ENCODE data around the gene PDK4. TPM values are rescaled to one million over a fixed set of nuclear protein-coding genes. Genes with fewer than 3 reads are reported as not detected.

The PDK4 gene
- total and polyA plus RNA-seq, 2 of the 13 experiments (the other 11 are each of a cell fraction or from before 2014, with no cell fraction given): 0.04 TPM; not detected in 1

DNA sequence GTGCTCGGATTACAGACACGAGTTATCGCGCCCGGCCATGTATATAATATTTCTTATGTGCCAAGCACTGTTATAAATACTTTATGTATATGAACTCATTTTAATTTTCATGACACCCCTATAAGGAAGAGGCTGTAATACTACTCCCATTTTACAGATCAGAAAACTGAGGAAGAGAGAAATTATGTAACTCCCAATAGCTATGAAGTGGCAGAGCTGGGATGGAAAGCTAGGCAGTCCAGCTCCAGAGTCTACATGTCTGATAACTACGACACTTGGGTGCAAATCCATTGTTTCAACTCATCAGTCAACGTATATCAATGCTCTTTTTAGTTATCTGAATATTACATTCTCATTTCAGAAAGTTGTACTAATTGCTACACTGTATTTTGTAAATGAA lies 17.0 kb downstream of the PDK4 start:
- POLR2A ChIA-PET: no interaction called here
- H4K20me1 ChIP-seq (ENCODE audit: insufficient read depth, low read length): no peaks in the 10 kb centered on the region
- CTCF ChIA-PET (ENCODE audit: low intra/inter-chr PET ratio, low total read pairs): no interaction called here
- H3K36me3 ChIP-seq (replicated peaks in 1 of 2; ENCODE audit: control insufficient read depth in 1 of 2, insufficient read depth in 2 of 2, low read length in 2 of 2): no peaks in the 10 kb centered on the region
- H3K4me2 ChIP-seq (ENCODE audit: low read depth, low read length): no peak overlapping the region
- FAIRE-seq: no peak
- peaks cover 0 to 5% of the 10 kb centered on the region in 2 experiments; a peak in 1 of 5 replicates for H3K27me3 ChIP-seq (ENCODE audit: control insufficient read depth in 1 of 2, insufficient read depth in 2 of 2, low read length in 2 of 2)
- H3K27ac ChIP-seq (ENCODE audit: extremely low read length, insufficient read depth, low read length): no peak overlapping the region
- no peak overlapping the region for H2AFZ ChIP-seq (ENCODE audit: low read length)
- TF ChIP-seq TAF15 (IDR thresholded peaks at IDR 0.05; ENCODE audit: low read depth, low read length, poor library complexity, severe bottlenecking): no peak
- peak; percentile 54 for TF ChIP-seq ZNF629 (CRISPR knock-in tag; conservative IDR thresholded peaks at IDR 0.05)
- TF ChIP-seq KAT7 (CRISPR knock-in tag; IDR thresholded peaks at IDR 0.05; ENCODE audit: borderline replicate concordance): no peak
- TF ChIP-seq, protein P1, sequence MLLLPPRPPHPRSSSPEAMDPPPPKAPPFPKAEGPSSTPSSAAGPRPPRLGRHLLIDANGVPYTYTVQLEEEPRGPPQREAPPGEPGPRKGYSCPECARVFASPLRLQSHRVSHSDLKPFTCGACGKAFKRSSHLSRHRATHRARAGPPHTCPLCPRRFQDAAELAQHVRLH (CRISPR knock-in tag; IDR thresholded peaks at IDR 0.05; ENCODE audit: borderline replicate concordance, low read depth): no peak
- TF ChIP-seq, protein P2, sequence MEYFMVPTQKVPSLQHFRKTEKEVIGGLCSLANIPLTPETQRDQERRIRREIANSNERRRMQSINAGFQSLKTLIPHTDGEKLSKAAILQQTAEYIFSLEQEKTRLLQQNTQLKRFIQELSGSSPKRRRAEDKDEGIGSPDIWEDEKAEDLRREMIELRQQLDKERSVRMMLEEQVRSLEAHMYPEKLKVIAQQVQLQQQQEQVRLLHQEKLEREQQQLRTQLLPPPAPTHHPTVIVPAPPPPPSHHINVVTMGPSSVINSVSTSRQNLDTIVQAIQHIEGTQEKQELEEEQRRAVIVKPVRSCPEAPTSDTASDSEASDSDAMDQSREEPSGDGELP (IDR thresholded peaks at IDR 0.05; ENCODE audit: borderline replicate concordance, low read depth): no peak
- TF ChIP-seq, protein P3, sequence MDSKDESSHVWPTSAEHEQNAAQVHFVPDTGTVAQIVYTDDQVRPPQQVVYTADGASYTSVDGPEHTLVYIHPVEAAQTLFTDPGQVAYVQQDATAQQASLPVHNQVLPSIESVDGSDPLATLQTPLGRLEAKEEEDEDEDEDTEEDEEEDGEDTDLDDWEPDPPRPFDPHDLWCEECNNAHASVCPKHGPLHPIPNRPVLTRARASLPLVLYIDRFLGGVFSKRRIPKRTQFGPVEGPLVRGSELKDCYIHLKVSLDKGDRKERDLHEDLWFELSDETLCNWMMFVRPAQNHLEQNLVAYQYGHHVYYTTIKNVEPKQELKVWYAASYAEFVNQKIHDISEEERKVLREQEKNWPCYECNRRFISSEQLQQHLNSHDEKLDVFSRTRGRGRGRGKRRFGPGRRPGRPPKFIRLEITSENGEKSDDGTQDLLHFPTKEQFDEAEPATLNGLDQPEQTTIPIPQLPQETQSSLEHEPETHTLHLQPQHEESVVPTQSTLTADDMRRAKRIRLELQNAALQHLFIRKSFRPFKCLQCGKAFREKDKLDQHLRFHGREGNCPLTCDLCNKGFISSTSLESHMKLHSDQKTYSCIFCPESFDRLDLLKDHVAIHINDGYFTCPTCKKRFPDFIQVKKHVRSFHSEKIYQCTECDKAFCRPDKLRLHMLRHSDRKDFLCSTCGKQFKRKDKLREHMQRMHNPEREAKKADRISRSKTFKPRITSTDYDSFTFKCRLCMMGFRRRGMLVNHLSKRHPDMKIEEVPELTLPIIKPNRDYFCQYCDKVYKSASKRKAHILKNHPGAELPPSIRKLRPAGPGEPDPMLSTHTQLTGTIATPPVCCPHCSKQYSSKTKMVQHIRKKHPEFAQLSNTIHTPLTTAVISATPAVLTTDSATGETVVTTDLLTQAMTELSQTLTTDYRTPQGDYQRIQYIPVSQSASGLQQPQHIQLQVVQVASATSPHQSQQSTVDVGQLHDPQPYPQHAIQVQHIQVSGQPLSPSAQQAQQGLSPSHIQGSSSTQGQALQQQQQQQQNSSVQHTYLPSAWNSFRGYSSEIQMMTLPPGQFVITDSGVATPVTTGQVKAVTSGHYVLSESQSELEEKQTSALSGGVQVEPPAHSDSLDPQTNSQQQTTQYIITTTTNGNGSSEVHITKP (CRISPR knock-in tag; IDR thresholded peaks at IDR 0.05; ENCODE audit: low read depth): no peak
- TF ChIP-seq, protein P4, sequence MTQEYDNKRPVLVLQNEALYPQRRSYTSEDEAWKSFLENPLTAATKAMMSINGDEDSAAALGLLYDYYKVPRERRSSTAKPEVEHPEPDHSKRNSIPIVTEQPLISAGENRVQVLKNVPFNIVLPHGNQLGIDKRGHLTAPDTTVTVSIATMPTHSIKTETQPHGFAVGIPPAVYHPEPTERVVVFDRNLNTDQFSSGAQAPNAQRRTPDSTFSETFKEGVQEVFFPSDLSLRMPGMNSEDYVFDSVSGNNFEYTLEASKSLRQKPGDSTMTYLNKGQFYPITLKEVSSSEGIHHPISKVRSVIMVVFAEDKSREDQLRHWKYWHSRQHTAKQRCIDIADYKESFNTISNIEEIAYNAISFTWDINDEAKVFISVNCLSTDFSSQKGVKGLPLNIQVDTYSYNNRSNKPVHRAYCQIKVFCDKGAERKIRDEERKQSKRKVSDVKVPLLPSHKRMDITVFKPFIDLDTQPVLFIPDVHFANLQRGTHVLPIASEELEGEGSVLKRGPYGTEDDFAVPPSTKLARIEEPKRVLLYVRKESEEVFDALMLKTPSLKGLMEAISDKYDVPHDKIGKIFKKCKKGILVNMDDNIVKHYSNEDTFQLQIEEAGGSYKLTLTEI (CRISPR knock-in tag; conservative IDR thresholded peaks at IDR 0.05): no peak
- DNase-seq (ENCODE audit: low spot score): no peak
- no TSS peak for BruUV-seq (replicated peaks)
- no peaks in the 10 kb centered on the region for H3K9me3 ChIP-seq (ENCODE audit: low read length)
- peaks cover 7% of the 10 kb centered on the region; the same call in 1 of the 2 replicates for H3K4me1 ChIP-seq (ENCODE audit: insufficient read depth, low read length)
- H3K79me2 ChIP-seq (ENCODE audit: insufficient read depth, low read length): no peaks in the 10 kb centered on the region
- WGBS (ENCODE audit: low lambda C conversion rate): 69% methylated on average over 7 of the region's 7 CpGs
- in situ Hi-C loops (cut with HindIII; ENCODE audit: extremely low pct_ligation_motif_present, low pct_unique_long_range_greater_than_20kb) (no loop called here), intact Hi-C loops (cut with micrococcal nuclease; ENCODE audit: unreplicated experiment) (no loop called here)
- no peak overlapping the region for H3K9ac ChIP-seq (ENCODE audit: insufficient read depth, low read depth, low read length)
- H3K4me3 ChIP-seq (replicated peaks in 1 of 3; ENCODE audit: insufficient read depth in 1 of 3, low read depth in 2 of 3, low read length in 3 of 3): no peak overlapping the region
- ATAC-seq: no peak
